NCI-H1436 (cell line): Measurements from ENCODE around the gene IGDCC3.

ENCODE experiments used
- DNase-seq: peaks from one replicate; lab custom pipeline; 2025; lab: John Stamatoyannopoulos, UW

The IGDCC3 gene

GRCh38 chr15:65292938-65293518 lies 84.8 kb downstream of the IGDCC3 start:
- no peak for DNase-seq

DNA sequence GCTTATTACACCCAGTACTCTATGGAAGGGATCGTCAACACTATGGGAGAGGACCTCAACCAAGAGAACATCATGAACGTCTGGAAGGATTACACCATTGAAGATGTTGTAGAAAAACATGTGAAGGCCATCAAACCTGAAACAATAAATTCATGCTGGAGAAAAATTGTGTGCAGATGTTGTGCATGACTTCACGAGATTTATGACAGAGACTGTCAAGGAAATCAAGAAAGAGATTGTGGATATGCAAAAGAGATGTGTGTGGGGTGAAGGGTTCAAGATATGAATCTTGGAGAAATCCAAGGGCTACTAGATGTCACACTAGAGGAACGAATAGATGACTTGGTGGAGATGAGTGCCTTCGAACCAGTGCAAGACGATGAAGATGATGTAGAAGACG lies 87.6 kb downstream of the IGDCC3 start:
- no peak for DNase-seq

DNA sequence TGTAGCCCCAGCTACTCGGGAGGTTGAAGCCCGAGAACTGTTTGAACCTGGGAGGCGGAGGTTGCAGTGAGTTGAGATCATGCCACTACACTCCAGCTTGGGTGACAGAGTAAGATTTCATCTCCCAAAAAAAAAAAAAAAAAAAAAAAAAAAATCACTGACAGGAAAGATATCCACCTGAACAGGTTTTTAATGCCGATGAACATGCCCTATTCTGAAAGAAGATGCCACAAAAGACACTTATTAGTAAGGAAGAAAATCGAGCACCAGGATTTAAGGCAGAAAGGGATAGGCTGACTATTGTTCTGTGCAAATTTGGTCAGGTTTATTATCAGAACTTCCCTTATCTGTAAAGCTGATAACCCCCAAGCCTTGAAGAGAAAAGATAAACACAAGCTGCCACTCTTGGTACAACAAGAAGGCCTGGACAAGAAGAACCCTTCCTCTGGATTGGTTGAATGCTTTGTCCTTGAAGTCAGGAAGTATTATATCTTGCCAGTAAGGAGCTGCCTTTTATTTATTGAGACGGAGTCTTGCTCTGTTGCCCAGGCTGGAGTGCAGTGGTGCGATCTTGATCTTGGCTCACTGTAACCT lies 88.4 kb downstream of the IGDCC3 start:
- no peak for DNase-seq

- DNase-seq: no peak
Measured at GRCh38 chr15:65287520-65287855, 90.3 kb downstream of the IGDCC3 start.

- peak; percentile 94 for DNase-seq
Measured at GRCh38 chr15:65286704-65287519, 90.9 kb downstream of the IGDCC3 start, which contains the start of gene PARP16. PARP16 (minus strand) TSS chr15:65286883; CDS start chr15:65286426, 457 bp downstream.

- no peak for DNase-seq
Measured at GRCh38 chr15:65286069-65286703, 91.6 kb downstream of the IGDCC3 start.

GRCh38 chr15:65285291-65286068 lies 92.3 kb downstream of the IGDCC3 start:
- DNase-seq: no peak

DNA sequence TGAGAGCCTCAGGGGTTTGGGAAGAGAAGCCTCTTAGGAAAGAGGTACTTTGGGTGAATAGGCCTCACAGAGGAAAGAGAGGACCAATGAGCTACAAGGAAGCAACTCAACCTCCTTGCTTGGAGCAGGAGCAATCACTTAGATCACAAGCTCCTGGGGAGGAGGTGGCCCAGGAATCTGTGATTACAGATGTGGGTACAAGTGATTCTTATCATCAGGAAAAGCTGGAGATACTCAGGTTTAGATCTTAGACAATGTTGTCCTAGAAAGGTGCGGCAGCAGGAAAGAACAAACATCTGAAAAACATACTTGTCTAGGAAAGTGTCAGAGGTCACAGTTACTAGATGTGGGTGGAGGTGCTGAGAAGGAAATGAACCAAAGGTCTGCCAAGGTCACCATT lies 99.3 kb downstream of the IGDCC3 start:
- no peak for DNase-seq
